KOPT-K1 (cell line): ENCODE measurements around the gene KCND2.

Source experiments
- H3K27ac ChIP-seq: fragments of 200-600 bp; sonication (generic); 2 replicates; pipeline ENCODE4 v1.5.1; 2016; ENCODE audit warnings: antibody characterized with exemption, mild to moderate bottlenecking, low read depth, low read length; ENCODE audit not compliant: poor library complexity, severe bottlenecking
- H3K36me3 ChIP-seq: fragments of 200-600 bp; sonication (generic); 2 replicates; pipeline ENCODE4 v1.5.1; 2017; ENCODE audit warnings: antibody characterized with exemption, mild to moderate bottlenecking, low read length, moderate library complexity; ENCODE audit not compliant: insufficient read depth
- H3K9me3 ChIP-seq: fragments of 200-600 bp; sonication (generic); 2 replicates; pipeline ENCODE4 v1.5.1; 2017; ENCODE audit warnings: antibody characterized with exemption, low read length, mild to moderate bottlenecking; ENCODE audit not compliant: insufficient read depth, poor library complexity, severe bottlenecking

KCND2 gene

DNA sequence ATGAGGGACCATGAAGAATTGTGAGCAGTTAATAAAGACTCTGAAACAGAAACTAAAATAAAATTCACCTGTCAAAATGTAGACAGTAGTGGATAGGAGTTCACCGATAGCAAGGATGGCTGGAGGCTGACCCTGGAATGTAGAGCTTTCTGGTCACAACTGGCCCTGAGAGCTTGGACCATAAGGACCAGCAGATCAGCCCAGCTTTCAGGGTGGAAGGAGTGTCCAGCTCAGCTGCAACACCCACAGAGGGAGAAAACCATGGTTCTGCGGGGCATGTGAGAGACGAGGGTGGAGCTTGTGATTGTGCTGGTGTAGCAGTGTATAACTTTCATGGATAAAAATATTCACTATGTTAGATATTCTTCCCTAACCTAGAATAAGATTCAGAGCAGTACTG, 199.9 kb downstream of the KCND2 start:
- Histone ChIP-seq H3K27ac (no peak overlapping the region), H3K9me3 (no peaks in the 10 kb centered on the region), H3K36me3 (no peaks in the 10 kb centered on the region)

DNA sequence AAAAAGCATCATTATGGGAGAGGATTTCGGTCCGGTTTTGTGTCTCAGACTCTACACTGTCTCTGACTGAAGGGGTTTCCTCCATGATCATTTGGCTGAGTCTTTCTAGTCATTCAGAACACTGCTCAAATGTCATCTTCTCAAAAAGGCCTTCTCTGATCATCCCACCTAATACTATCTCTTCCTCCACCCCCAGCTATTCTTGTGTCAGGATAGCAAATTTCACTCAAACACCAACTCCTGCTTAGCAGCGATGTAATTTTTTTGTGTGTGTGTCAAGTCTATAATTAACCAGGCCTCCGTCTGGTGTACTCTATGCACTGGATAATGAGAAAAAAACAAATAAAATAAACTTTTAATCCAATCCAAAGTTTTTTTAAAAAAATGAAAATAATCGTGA, 200.4 kb downstream of the KCND2 start:
- H3K9me3 ChIP-seq = no peaks in the 10 kb centered on the region
- H3K36me3 ChIP-seq = no peaks in the 10 kb centered on the region
- no peak overlapping the region for H3K27ac ChIP-seq

DNA sequence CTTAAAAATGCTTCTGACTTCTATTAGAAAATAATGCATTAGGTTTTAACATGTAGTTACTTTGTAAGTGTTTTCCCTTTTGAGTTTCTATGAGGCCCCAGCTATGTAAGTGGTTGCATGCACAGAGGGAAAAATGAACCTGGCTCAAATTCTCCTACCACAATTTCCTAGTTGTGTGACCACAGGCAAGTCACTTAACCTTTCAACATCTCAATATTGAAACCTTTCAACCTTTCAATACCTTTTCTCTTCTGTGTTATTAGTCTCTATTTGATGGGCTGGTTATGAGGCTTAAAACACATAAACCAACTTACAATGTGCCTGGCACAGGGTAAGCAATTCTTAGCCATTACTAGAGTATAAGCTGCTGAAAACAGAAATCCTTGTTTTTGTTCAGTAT, 203.0 kb downstream of the KCND2 start:
- H3K36me3 ChIP-seq = no peaks in the 10 kb centered on the region
- H3K9me3 ChIP-seq = no peaks in the 10 kb centered on the region
- no peak overlapping the region for H3K27ac ChIP-seq

DNA sequence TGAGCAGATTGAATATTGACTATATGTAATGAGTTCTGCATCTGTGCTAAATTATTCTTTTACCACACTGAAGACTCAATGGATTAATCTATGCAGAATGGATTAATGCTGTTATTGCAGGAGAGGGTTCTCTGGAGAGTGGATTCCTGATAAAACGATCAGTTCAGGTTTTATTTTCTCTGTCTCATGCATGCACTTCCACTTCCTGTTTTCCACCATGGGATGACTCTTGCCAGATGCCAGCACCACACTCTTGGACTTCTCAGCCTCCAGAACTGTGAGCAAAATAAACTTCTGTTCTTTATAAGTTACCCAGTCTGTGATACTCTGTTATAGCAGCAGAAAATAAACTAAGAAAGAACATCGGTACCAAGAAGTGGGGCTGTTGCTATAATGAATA, 207.5 kb downstream of the KCND2 start:
- no peaks in the 10 kb centered on the region for H3K9me3 ChIP-seq
- H3K36me3 ChIP-seq = no peaks in the 10 kb centered on the region
- H3K27ac ChIP-seq = no peak overlapping the region

DNA sequence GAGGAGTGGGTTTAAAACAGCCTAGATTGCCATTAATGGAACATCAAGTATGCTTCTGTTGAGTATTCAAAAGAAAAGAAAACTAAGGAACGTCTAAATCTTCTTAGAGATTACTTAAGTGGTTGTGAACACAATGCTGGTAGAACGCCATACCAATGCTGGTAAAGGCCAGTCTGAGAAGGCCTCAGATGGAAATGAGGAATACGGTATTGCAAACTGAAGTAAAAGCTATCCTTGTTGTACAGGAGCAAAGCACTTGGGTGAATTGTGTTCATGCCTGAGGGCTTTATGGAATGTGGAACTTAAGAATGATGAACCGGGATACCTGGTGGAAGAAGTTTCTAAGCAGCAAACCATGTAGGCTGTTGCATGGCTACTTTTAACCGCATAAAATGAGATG, 208.0 kb downstream of the KCND2 start:
- no peaks in the 10 kb centered on the region for H3K9me3 ChIP-seq
- no peak overlapping the region for H3K27ac ChIP-seq
- no peaks in the 10 kb centered on the region for H3K36me3 ChIP-seq

DNA sequence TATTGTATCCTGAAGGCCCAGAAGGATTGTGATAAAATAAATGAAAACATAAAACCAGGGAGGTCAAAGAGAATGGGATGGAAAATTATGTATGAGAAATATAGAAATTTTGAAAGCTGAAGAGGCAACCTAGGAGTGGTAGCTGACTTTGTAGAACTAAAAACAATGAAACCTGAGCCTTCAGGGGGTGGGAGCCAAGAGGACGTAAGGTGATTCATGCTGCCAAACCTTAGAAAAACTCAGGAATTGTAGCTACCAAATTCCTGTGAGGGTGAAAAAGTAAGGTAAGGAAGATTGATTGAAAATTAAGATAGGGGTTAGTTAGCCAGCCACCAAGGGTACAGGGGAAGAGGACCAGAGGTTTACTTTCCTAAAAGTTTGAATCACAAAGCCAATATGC, 213.2 kb downstream of the KCND2 start:
- Histone ChIP-seq H3K27ac (no peak overlapping the region), H3K36me3 (no peaks in the 10 kb centered on the region), H3K9me3 (no peaks in the 10 kb centered on the region)

DNA sequence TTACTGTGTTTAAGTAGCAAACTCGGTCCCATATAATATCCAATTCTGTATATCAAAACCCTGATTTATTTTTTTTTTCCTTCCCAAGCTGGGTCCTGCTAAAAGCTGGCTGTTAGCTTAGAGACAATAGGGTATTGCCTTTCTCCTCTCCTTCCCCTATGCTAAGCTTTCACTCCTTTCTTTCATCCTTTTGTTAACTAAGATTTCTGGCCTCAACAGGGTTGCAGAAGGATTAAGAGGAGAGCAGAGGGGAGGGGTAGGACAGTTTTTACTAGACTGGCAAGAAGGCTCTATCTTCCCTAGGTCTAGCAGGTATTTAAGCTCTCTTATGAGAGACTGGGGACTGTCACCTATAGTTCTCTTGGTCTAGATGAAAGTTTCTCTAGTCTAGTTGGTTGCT, 229.2 kb downstream of the KCND2 start:
- Histone ChIP-seq H3K27ac (no peak overlapping the region), H3K36me3 (no peaks in the 10 kb centered on the region), H3K9me3 (no peaks in the 10 kb centered on the region)

DNA sequence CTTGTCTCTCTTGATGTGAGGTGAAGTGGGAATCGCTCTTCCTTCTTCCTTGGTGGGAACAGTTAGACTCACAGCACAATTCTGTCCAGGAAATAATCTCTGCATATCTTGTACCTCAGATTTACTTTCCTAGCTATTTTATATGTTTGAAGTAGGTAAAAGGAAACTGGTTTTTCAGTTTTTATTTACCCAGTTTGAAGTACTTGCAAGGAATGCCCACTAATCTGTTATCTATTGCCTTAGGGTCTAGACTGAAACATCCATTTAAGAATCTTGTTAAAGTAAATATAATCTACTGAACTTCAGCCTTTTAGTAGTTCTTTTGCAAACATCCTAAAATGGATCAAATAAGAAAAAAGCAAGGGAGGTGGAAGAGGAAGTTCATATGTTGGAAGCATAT, 229.8 kb downstream of the KCND2 start:
- Histone ChIP-seq H3K9me3 (no peaks in the 10 kb centered on the region), H3K27ac (no peak overlapping the region), H3K36me3 (no peaks in the 10 kb centered on the region)

DNA sequence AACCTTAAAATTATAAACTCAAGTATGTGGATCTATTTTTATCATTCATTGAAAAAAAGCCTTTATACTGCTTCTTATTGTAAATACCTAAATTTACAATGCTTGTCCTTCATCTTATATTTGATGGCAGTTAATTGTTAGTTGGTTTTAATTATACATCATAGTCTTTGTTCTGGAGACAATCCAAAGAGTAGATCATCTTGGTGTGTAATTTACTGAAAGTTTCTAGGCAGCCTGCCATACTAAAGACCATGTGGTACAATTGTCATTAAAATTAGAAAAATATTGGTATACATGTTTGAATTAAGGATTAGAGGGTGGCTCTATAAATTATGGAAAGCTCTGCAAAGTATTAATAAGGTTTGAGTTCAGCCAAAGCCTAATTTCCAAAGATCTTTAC, 231.4 kb downstream of the KCND2 start:
- Histone ChIP-seq H3K36me3 (no peaks in the 10 kb centered on the region), H3K9me3 (no peaks in the 10 kb centered on the region), H3K27ac (no peak overlapping the region)

DNA sequence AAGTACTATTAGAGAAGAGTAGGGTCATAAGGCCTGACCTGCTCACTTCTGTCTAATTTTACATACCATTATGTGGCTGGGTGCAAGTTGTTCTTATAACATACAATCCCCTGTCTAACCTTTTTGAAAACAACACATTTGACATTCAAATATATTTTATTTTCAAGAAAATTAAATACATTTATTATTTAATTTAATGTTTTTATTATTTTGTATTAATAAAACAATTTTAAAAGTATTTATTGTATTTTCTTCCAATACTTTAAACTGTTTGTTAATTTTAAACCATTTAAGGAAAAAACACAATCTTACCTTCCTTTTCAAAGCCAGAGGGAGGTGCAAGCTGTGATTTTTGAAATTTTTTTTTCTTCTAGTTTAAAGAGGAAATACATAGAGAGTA, 232.8 kb downstream of the KCND2 start:
- Histone ChIP-seq H3K9me3 (no peaks in the 10 kb centered on the region), H3K27ac (no peak overlapping the region), H3K36me3 (no peaks in the 10 kb centered on the region)

DNA sequence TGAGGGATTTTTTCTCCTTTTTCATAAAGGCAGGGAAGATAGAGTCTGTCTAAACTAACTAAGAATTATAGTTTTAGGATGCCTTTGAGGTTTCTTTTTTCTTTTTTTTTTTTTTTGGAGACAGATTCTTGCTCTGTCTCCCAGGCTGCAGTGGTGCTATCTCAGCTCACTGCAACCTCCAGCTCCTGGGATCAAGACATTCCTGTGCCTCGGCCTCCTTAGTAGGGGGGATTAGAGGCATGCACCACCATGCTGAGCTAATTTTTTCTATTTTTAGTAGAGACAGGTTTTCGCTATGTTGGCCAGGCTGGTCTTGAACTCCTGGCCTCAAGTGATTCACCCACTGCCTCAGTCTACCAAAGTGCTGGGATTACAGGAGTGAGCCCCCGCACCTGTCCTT, 239.7 kb downstream of the KCND2 start:
- Histone ChIP-seq H3K36me3 (no peaks in the 10 kb centered on the region), H3K9me3 (no peaks in the 10 kb centered on the region), H3K27ac (no peak overlapping the region)

DNA sequence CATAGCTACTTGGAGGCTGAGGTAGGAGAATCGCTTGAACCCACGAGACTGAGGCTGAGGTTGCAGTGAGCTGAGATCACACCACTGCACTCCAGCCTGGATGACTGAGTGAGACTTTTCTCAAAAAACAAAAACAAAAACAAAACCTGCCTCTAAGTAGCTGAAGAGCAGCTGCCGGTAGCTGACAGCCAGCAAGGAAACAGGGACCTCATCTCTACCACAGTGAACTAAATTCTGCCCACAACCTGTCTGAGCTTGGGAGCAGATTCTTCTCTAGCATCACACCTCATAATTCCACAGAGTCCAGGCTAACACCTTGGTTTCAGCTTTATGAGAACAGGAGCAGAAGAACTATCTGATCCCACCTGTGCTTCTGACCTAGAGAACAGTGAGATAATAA, 246.2 kb downstream of the KCND2 start:
- Histone ChIP-seq H3K36me3 (no peaks in the 10 kb centered on the region), H3K9me3 (no peaks in the 10 kb centered on the region), H3K27ac (no peak overlapping the region)

DNA sequence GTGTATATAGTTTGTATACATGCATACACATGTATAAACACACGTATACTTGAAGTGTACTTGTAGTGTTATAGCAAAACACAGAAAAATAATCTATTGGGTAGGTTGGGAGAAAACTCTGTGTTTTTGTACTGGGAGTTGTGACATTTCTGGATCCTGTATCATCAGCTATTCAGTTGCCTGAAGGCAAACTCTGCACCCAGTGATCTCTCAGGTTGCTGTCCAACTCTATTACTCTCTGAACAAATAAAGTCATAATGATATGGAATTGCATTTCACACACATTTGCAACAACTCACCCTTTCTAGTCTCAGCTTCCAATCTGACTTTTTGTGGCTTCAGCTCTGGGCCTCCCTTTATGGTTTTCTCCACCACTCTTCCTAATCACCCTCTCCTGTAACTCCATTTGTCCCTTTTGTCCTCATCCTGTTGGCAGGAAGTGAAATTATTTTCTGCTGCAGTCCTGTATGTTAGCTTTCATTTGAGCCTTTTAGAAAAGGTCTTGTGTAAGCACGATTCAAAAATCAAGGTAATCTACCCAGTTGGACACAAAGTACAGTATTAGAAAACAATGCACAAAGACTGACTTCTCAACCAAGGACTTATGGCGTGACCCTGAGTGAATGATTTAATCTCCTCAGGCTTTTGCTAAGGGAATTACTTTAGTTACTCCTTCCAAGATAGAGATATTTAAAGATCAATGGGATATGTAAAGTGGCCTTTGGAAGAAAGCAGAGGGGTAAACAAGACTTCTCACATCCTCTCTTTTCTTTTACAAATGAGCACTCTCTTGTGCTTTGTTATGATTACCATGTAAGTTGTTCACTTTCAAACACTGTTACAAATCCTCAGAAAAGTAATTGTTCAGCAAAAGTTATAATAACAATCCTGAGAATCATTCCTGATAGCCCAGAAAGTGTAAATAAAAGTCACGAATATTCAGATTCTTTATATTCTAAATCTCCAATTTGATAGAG, 249.1 kb downstream of the KCND2 start:
- Histone ChIP-seq H3K27ac (no peak overlapping the region), H3K36me3 (no peaks in the 10 kb centered on the region), H3K9me3 (no peaks in the 10 kb centered on the region)

DNA sequence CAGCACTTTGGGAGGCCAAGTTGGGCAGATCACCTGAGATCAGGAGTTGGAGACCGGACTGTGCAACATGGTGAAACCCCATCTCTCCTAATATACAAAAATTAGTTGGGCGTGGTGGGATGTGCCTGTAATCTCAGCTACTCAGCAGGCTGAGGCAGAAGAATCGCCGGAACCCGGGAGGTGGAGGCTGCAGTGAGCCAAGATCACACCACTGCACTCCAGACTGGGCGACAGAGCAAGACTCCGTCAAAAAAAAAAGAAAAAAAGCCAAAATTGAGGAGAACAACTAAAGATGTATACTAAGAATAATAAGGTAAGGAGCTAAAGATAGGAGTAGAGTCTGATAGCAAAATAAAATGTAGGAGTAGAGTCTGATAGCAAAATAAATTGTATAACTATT, 251.0 kb downstream of the KCND2 start:
- Histone ChIP-seq H3K27ac (no peak overlapping the region), H3K9me3 (no peaks in the 10 kb centered on the region)

DNA sequence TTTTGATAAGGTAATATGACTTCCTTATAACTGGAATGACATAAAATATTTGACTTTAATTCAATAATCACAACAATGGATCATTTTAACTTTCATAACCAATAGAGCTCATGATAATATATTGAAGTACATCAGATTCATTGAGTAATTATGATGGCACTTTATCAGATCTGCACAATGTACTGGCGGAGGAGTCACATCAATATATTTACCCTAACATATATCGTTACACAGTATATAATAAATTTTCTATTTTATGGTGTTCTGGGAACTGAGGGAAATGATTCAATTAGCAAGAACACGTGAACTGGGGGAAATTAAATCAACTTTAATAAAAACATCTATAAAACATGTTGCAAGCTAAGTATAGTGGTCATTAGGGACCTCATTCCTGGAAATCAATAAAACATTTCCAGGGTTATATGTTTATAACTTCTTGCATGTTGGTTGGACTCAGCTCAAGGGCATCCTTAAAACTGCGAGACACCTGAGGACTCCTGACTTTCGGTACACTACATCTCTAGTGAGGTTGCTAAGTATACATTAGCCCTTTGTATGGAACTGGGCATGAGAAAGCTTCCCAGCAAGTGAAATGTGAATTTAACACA, 254.0 kb downstream of the KCND2 start:
- Histone ChIP-seq H3K27ac (no peak overlapping the region), H3K36me3 (no peaks in the 10 kb centered on the region), H3K9me3 (no peaks in the 10 kb centered on the region)

More for the DNA sequence above, 251.0 kb downstream of the KCND2 start:
- no peaks in the 10 kb centered on the region for H3K36me3 ChIP-seq

DNA sequence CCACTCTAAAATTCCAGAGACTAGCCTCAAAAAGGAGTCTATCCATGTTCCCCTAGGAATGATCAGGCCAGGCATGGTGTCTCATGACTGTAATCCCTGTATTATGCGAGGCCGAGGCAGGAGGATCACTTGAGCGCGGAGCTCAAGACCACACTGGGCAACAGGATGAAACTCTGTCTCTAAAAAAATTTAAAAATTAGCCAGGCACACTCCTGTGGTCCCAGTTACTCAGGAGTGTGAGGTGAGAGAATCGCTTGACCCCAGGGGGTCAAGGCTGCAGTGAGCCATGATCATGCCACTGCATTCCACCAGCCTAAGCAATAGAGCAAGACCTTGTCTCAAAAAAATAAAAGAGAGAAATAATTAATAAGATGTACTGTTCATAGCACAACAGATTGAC, 256.8 kb downstream of the KCND2 start:
- Histone ChIP-seq H3K36me3 (no peaks in the 10 kb centered on the region), H3K27ac (no peak overlapping the region), H3K9me3 (no peaks in the 10 kb centered on the region)
